GM12873 (cell line): ENCODE results near the gene YRDC.

ENCODE experiments used
- TF ChIP-seq, protein P1 (sequence below): IDR thresholded peaks from 2 replicates; pipeline ENCODE4 v1.5.1; 2012; ENCODE audit warnings: low read depth, mild to moderate bottlenecking, moderate library complexity, low read length, control low read depth; ENCODE audit not compliant: insufficient read depth; ENCODE audit errors: missing control alignments

The YRDC gene

GRCh38 chr1:37807555-37808368 is at the start of gene YRDC, which contains the start of gene C1orf122:
Gene YRDC, minus strand, starts transcription at chr1:37808208. Its CDS starts 28 bp downstream, at chr1:37808180.
Gene C1orf122, plus strand, starts transcription at chr1:37807790. Its CDS starts 615 bp downstream, at chr1:37808405.
- TF ChIP-seq, protein P1, sequence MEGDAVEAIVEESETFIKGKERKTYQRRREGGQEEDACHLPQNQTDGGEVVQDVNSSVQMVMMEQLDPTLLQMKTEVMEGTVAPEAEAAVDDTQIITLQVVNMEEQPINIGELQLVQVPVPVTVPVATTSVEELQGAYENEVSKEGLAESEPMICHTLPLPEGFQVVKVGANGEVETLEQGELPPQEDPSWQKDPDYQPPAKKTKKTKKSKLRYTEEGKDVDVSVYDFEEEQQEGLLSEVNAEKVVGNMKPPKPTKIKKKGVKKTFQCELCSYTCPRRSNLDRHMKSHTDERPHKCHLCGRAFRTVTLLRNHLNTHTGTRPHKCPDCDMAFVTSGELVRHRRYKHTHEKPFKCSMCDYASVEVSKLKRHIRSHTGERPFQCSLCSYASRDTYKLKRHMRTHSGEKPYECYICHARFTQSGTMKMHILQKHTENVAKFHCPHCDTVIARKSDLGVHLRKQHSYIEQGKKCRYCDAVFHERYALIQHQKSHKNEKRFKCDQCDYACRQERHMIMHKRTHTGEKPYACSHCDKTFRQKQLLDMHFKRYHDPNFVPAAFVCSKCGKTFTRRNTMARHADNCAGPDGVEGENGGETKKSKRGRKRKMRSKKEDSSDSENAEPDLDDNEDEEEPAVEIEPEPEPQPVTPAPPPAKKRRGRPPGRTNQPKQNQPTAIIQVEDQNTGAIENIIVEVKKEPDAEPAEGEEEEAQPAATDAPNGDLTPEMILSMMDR: no peak

GRCh38 chr1:37854406-37854805 is 46.4 kb upstream of the YRDC start:
- TF ChIP-seq, protein P1: no peak

- TF ChIP-seq, protein P1: no peak
Observed at GRCh38 chr1:37853157-37853556, 45.1 kb upstream of the YRDC start.

DNA sequence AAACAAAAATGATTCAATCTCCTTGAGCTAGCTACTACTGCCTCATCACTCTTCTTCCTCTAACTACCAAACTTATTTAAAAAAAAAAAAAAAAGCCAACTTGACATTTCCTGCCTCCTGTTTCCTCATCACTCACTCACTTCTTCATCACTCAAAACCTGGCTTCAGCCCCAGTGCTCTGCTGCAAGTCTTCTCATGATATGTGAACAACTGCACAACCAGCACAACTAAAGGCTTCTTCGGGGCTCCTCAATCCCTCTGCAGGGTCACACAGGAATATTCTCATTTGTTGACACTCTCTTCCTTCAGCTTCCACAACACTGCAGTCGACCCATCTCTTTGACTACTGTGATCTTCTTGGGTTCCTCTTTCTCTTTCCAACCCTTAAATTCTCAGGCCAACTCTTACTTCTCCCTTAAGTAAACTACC is 43.8 kb upstream of the YRDC start:
- TF ChIP-seq, protein P1: no peak

- TF ChIP-seq, protein P1: no peak
Observed at GRCh38 chr1:37851262-37851661, 43.3 kb upstream of the YRDC start.

DNA sequence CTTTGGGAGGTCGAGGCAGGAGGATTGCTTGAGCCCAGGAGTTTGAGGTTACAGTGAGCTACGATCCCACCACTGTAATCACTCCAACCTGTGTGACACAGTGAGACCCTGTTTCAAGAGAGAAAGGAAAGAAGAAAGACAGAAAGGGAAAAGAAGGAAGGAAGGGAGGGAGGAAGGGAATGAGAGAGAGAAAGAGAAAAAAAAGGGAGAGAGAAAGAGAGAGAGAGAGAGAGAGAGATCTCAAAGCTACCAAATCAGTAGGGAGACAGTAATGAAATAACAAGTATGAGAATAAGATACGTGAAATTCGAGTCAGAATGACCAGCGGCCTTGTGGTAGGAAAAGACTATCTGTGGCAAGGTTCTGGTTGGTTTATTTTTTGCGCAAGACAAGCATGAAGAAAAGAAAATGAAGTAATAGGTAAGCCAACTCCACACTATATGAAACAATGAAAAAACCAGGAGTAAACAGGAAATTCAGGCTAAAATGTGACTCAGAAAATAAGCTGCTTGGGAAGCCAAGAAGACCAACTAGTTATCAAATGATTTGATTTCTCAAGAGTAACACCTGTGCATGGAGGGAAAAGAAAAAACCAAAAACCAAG is 42.4 kb upstream of the YRDC start:
- TF ChIP-seq, protein P1: no peak

GRCh38 chr1:37849480-37849879 is 41.5 kb upstream of the YRDC start:
- TF ChIP-seq, protein P1: no peak
